Astrocyte (in vitro differentiated cells and primary cell): Measurements from ENCODE around the gene SCAANT1. TPM values are rescaled to one million over a fixed set of nuclear protein-coding genes. Genes with fewer than 3 reads are reported as not detected.

ENCODE experiments used
- DNase-seq: peaks from one replicate; pipeline ENCODE4 v3.0.0-alpha.2; 2010; ENCODE audit warnings: low read depth
- FAIRE-seq: peaks from 2 replicates; lab custom pipeline; 2011; peaks lifted over from hg19 to GRCh38; lab: Jason Lieb, UNC
- H2AFZ ChIP-seq: 2 replicates; pipeline ENCODE4 v1.6.0; 2012; ENCODE audit warnings: low read depth, low read length, inconsistent platforms
- H3K27ac ChIP-seq: 2 replicates; pipeline ENCODE4 v1.5.1; 2011; ENCODE audit warnings: low read depth, low read length, inconsistent platforms
- H3K27me3 ChIP-seq: 2 replicates; pipeline ENCODE4 v1.6.0; 2011; ENCODE audit warnings: low read length, inconsistent platforms; ENCODE audit not compliant: insufficient read depth
- H3K36me3 ChIP-seq: 2 replicates; pipeline ENCODE4 v1.5.1; 2011; ENCODE audit warnings: low read length, inconsistent platforms; ENCODE audit not compliant: insufficient read depth
- H3K4me1 ChIP-seq: 2 replicates; pipeline ENCODE4 v1.5.1; 2011; ENCODE audit warnings: low read length, inconsistent platforms; ENCODE audit not compliant: insufficient read depth
- H3K4me2 ChIP-seq: 2 replicates; pipeline ENCODE4 v1.6.0; 2012; ENCODE audit warnings: low read length, inconsistent platforms
- H3K4me3 ChIP-seq: 2 replicates; pipeline ENCODE4 v1.5.1; 2011; ENCODE audit warnings: low read depth, mild to moderate bottlenecking, low read length, inconsistent platforms; ENCODE audit not compliant: insufficient read depth
- H3K79me2 ChIP-seq: 2 replicates; pipeline ENCODE4 v1.6.0; 2012; ENCODE audit warnings: mild to moderate bottlenecking, low read length, inconsistent platforms; ENCODE audit not compliant: insufficient read depth
- H3K9ac ChIP-seq: 2 replicates; pipeline ENCODE4 v1.6.0; 2012; ENCODE audit warnings: mild to moderate bottlenecking, low read length, inconsistent platforms
- H3K9me3 ChIP-seq: 2 replicates; pipeline ENCODE4 v1.5.1; 2012; ENCODE audit warnings: low read depth, mild to moderate bottlenecking, low read length, inconsistent platforms; ENCODE audit not compliant: insufficient read depth
- H4K20me1 ChIP-seq: 2 replicates; pipeline ENCODE4 v1.6.0; 2012; ENCODE audit warnings: low read length, inconsistent platforms; ENCODE audit not compliant: insufficient read depth
- H3K27ac Mint-ChIP-seq: one replicate; pipeline ENCODE4 v1.8.0; 2021; ENCODE audit warnings: mild to moderate bottlenecking, mixed read lengths; ENCODE audit not compliant: unreplicated experiment
- H3K27me3 Mint-ChIP-seq: one replicate; pipeline ENCODE4 v1.8.0; 2021; ENCODE audit warnings: low read depth, mixed read lengths; ENCODE audit not compliant: unreplicated experiment
- H3K36me3 Mint-ChIP-seq: one replicate; pipeline ENCODE4 v1.8.0; 2021; ENCODE audit warnings: low read depth, mixed read lengths; ENCODE audit not compliant: unreplicated experiment
- H3K4me1 Mint-ChIP-seq: one replicate; pipeline ENCODE4 v1.8.0; 2021; ENCODE audit warnings: low read depth, mixed read lengths; ENCODE audit not compliant: unreplicated experiment
- H3K4me3 Mint-ChIP-seq: one replicate; pipeline ENCODE4 v1.8.0; 2021; ENCODE audit warnings: mild to moderate bottlenecking, moderate library complexity, mixed read lengths; ENCODE audit not compliant: unreplicated experiment
- H3K9me3 Mint-ChIP-seq: one replicate; pipeline ENCODE4 v1.8.0; 2021; ENCODE audit warnings: mild to moderate bottlenecking, mixed read lengths; ENCODE audit not compliant: unreplicated experiment
- CTCF ChIP-seq: IDR thresholded peaks from 2 replicates; pipeline ENCODE4 v1.5.1; 2011; ENCODE audit warnings: low read depth, mild to moderate bottlenecking, inconsistent platforms, low read length, moderate library complexity; ENCODE audit not compliant: insufficient read depth
- EZH2 ChIP-seq: IDR thresholded peaks from 2 replicates; pipeline ENCODE4 v1.6.1; 2012; ENCODE audit warnings: mild to moderate bottlenecking, low read length, inconsistent platforms; ENCODE audit not compliant: insufficient read depth
- total RNA-seq: library from RNA; stranded (reverse); gene quantifications from 2 replicates; pipeline ENCODE4 v1.2.1, GENCODE V29; 2021

SCAANT1 gene
- total RNA-seq, 1 donor from 2014 or later = not detected

GRCh38 chr3:63863150-63864007 lies 48.8 kb downstream of the SCAANT1 start, which contains the start of the genes ATXN7 and THOC7:
Gene ATXN7 (plus strand): TSS chr3:63863867. CDS start chr3:63912599, 48,732 bp downstream.
Gene THOC7 (minus strand): TSS chr3:63863805. CDS start chr3:63863790, 15 bp downstream.
- H2AFZ ChIP-seq = peak within 1 kb of the TSS; percentile 95
- peak within 1 kb of the TSS; percentile 94 for H3K4me3 Mint-ChIP-seq
- no peaks in the 10 kb centered on the region for H3K9me3 ChIP-seq
- peaks cover 14% of the 10 kb centered on the region for H4K20me1 ChIP-seq
- no peaks in the 10 kb centered on the region for H3K36me3 ChIP-seq
- no peaks in the 10 kb centered on the region for H3K9me3 Mint-ChIP-seq
- H3K27ac Mint-ChIP-seq = peak within 1 kb of the TSS; percentile 93
- peak within 1 kb of the TSS; percentile 94 for H3K4me2 ChIP-seq
- peak within 1 kb of the TSS; percentile 96 for H3K9ac ChIP-seq
- peaks cover 7% of the 10 kb centered on the region for H3K4me1 ChIP-seq
- peak within 1 kb of the TSS; percentile 90 for H3K27ac ChIP-seq
- FAIRE-seq (no peak), DNase-seq (peak; percentile 25)
- no peaks in the 10 kb centered on the region for H3K27me3 ChIP-seq
- TF ChIP-seq EZH2 = no peak
- no peak for TF ChIP-seq CTCF
- no peaks in the 10 kb centered on the region for H3K27me3 Mint-ChIP-seq
- peaks cover 23% of the 10 kb centered on the region for H3K4me1 Mint-ChIP-seq
- peaks cover 84% of the 10 kb centered on the region for H3K79me2 ChIP-seq
- peak within 1 kb of the TSS; percentile 80 for H3K4me3 ChIP-seq
- peaks cover 3% of the 10 kb centered on the region for H3K36me3 Mint-ChIP-seq

- H3K27me3 Mint-ChIP-seq = no peaks in the 10 kb centered on the region
- FAIRE-seq (no peak), DNase-seq (no peak)
- H2AFZ ChIP-seq = peak overlapping the region; percentile 95
- H3K9me3 Mint-ChIP-seq = no peaks in the 10 kb centered on the region
- H3K4me3 Mint-ChIP-seq = peak overlapping the region; percentile 89
- H3K4me2 ChIP-seq = peak overlapping the region; percentile 89
- no peaks in the 10 kb centered on the region for H3K9me3 ChIP-seq
- H3K4me1 Mint-ChIP-seq = peaks cover 23% of the 10 kb centered on the region
- peaks cover 14% of the 10 kb centered on the region for H4K20me1 ChIP-seq
- H3K27me3 ChIP-seq = no peaks in the 10 kb centered on the region
- peak overlapping the region; percentile 93 for H3K27ac Mint-ChIP-seq
- H3K36me3 ChIP-seq = no peaks in the 10 kb centered on the region
- H3K79me2 ChIP-seq = peaks cover 79% of the 10 kb centered on the region
- H3K9ac ChIP-seq = peak overlapping the region; percentile 96
- TF ChIP-seq EZH2 = no peak
- TF ChIP-seq CTCF = no peak
- H3K4me1 ChIP-seq = peaks cover 7% of the 10 kb centered on the region
- peak overlapping the region; percentile 90 for H3K27ac ChIP-seq
- no peaks in the 10 kb centered on the region for H3K36me3 Mint-ChIP-seq
- peak overlapping the region; percentile 80 for H3K4me3 ChIP-seq
These were observed 49.4 kb downstream of the SCAANT1 start for GRCh38 chr3:63862804-63863149.

Other genes starting within 250 kb of the SCAANT1 start
- gene C3orf49, start 93.1 kb downstream of the SCAANT1 start, total RNA-seq = not detected in 2 replicates
- 56.9 and 61.6 TPM in 2 replicates for gene THOC7, start 48.6 kb downstream of the SCAANT1 start, total RNA-seq
- 17.6 and 19.2 TPM in 2 replicates for gene ATXN7, start 48.5 kb downstream of the SCAANT1 start, total RNA-seq
- 88.7 and 89.7 TPM in 2 replicates for gene PSMD6, start 111.1 kb upstream of the SCAANT1 start, total RNA-seq